GM18868 (cell line): Measurements from ENCODE around the gene C1orf226.

ENCODE experiments used
- ATAC-seq: cut with Tn5 transposase; IDR thresholded peaks from one replicate; pipeline ENCODE4 v1.9.1; 2021; ENCODE audit warnings: mild to moderate bottlenecking, moderate library complexity; ENCODE audit not compliant: unreplicated experiment

Gene C1orf226

DNA sequence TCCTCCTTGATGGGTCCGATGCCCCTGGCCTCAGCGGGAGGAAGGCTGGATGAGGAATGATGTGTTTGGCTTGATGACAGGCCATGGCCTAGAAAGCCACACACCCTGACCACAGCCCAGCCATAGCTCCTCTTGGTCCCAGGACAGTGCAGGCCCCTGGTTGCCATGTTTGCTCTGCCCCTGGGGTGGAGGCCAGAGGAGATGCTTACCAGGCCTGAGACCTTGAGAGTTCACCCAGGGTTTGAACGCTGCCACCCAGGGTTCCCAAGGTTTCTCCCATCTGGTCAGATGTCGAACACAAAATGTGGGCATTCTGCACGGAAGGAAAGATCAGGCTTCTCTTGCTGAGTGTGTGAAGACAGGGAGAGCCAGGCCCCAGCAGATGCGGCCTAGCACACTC lies 2.6 kb downstream of the C1orf226 start:
- no peak for ATAC-seq

DNA sequence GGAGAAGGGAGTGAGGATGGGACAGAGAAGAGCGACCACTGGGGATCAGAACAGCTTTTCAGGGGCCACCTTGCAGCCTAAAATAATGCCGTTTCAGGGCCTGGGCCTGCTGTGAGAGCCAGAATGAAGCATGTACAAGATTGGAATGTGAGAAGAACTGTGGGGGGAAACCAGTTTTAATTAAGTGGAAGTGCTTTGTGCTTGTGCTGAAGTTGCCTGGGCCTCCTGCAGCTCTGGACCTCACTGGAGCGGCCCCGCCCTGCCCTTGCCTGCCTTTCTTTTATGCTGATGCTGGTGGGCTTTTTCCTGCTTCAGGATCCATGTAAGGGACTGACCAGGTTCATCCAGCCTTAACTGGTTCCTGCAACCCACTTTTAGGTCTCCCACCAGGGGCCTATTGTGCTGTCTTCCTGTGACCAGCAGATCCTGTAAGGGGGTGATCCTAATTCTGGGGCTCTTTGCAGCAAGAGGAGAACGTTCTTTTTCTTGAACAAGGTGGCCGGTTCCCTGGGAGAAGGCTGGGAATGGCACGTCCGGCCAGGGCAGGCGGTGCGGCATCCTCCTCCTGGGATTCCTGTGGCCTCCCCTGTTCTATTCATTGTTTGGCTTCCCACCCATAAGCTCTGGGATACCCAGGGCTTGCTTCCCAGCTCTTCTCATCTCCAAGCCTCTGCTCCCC lies 3.2 kb downstream of the C1orf226 start:
- ATAC-seq = no peak

DNA sequence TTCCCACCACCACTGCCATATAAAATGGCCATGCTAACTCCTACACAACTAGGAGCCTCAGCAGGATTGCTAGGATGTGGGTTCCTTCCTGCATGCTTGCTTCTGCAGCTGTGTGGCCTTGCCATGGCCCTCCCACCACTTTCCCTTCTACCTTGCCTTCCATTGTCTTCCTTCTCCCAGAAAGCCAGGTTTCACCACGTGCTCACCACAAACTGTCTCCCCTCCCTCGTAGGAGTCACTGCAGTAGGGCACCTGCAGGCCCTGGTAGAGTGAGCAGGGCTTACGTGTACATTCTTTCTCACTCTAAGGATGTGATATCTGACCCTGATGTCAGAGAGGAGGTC lies 3.7 kb downstream of the C1orf226 start:
- no peak for ATAC-seq

DNA sequence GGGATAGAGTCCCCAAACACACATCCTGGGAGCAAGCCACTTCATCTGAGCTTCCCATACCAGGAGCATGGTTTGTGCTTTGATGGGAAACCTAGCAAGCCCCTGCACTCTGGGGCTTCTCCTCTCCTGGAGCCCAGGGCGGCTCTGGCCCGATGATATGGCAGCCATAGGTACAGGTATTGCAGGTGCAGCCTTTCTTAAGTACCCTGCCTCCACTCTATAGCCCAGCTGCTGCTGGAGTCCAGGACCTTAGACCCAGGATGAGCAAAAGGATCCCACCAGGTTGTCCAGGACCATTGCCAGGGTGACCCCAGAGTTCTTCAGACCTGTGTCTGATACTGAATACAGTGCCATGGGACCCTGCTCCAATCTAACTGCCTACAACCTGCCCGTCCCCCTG lies 4.2 kb downstream of the C1orf226 start:
- ATAC-seq = no peak

DNA sequence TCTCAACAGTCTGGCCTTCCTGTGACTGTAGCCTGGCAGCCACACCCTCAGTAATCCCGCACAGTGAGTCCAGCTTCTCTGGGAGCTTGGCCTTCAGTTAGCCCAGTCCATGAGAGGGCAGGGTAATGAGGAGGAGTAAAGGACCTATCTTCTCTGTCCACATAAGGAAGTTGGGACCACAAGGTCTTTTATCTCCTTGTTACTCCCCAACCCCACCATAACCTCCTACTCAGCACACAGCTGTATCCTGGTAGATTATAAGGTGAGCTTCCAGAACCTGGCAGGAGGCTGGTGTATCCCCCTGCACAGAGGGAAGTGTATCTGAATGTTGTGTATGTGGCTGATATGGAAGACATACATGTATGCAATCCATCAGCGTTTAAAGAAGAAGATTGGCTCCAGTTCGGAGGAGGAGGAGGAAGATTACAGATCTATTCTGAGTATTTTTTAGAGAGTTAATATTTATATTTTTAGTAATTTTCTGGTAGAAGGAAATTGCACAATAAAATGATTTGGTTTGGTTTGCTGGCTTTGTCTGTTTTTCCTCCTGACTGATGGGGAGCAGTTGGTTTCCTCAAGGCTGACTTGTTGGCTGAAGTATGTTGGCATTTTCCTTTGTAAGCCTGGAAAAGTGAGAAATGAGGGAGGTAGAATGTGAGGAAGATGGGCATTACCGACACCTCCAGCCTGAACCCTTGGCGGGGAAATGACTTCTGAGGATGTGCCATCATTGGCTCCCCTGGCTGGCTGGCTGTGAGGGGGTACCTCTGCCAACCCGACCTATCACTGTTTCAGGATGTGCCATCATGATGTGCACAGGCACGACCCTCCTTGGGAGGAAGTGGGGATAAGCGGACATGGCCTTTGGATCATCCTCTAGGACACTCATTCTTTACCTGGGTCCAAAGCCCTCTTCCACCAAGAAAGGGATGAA lies 5.0 kb downstream of the C1orf226 start:
- no peak for ATAC-seq

DNA sequence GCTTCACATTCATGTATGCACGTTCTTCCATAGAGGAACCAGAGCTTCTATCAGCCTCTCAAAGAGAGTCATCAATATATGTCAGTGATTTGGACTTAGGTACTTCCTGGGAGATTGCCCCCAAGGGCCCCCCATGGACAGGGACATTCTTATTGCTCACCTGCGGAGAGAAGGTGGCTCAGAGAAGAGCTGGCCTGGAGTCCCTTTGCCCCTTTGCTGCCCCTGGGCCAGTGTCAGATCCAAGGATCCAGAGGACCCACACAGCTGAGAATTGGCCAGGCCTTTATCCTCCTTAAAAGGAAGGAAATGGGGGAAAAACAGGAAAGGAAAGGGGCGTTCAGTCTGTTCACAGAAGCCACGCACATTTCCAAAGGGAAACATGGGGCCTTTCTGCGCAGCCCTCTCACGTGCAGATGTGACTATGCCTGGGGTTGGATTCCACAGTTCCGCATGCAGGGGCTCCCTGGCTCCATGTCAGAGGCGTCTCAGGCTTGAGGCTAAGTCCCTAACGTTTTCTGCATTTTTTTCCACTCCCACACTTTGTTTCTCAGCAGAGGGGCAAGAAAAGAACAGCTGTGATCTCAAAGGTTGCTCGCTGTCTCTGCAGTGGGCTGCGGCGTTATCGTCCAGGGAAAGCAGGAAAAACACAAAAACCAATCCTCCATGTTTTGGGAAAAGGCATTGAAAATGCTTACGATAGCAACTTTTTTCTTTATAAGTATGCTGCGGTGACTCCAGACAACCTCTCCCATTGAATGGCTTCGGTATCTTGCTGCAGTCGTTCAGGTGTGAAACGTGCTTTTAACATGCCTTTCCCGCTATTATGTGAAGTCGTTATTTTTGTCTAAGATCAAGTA lies 5.9 kb downstream of the C1orf226 start:
- ATAC-seq = no peak

DNA sequence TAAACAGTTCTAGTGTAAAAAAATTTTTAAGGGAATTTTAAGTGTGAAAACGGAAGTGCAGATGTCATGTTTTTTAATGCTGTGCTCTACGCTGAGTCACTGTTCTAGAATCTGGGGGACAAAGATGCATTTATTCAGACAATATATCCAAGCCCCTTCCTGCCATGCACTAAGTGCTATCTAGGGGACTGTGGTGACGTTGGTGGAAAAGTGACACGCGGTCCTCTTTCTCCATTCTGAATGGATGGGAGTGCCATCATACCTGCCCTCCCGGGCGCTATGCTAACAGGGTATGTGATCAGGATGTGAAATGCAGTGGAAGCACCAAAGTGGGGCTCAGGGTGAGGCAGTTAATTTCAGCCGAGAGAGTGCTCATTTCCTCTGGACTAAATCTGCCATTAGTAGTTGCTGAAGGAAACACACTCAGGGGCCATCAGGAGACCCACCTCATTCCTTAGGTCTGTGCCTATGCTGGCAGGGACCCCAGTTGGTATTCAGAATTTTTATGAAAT lies 6.6 kb downstream of the C1orf226 start:
- no peak for ATAC-seq

DNA sequence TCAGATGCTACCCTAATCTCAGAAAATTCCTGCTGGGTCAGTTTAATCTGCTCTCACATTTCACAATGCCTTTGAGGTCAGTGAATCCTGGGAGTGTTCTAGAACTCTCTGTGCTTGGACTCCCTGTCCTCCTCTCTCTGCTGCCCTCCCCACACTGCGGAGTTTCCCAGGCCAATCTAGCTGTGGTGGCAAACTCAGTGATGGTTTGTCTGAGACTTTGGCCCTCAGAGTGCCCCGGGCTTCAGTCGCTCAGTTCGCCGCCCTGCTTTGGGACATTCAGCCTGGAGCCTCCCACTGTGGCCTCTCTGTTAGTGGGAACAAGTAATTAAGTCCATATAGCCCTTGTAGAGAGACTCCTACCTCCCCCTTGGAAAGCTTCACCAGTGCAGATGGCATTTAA lies 7.1 kb downstream of the C1orf226 start:
- no peak for ATAC-seq

DNA sequence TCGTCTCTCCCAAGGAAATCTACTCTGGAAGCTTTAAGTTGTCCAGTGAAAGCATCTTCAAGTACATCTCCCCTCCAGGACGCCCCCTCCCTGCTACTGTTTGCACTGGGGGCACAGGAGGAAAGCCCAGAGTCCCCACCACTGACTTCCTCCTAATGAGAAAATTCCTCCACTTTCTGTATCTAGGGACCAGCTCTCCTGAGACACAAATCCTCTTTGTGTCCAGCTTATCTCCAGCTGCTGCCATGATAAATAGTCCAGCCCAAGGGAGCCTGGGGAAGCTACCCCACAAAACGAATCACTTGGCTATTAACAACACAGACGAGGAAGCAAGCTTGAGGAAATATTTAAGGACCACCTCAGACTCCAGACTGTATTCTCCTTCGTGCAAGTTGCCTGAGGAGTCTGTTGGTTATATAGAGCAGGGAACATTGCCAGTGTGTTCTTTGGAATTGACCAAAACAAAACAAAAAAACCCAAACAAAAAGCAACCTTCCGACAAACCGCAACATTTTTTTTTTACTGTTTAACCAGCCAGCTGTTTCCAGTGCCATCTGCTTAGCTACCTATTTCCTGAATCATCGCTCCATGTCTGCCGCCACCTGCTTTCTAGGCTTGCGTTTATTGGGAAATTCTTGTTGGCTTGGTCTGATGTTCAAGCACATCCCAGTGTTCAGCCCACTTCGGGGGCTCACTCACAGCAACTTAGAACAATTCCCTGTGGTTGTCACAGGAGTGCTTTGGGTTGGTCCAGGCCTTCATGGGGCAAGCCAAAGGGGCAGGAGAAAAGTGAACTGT lies 7.7 kb downstream of the C1orf226 start:
- no peak for ATAC-seq

DNA sequence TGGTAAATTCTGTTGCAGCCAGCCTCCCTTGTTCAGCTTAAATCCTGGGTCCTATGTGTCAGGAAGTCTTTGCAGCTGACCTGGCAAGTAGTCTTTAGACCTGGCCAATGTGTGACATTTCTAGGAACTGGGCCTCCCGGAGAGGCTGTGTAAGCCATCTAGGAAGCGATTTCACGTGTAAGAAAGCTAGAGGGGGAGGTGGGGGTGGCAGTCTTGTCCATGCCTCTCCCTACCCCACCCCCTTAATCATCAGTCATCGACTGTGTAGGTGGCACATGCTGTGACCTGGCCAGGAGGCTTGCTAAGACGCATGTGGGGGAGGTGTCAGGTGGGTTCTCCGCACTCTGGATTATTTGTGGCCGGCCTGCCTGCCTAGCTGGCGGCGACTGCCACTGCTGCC lies 8.4 kb downstream of the C1orf226 start:
- no peak for ATAC-seq

DNA sequence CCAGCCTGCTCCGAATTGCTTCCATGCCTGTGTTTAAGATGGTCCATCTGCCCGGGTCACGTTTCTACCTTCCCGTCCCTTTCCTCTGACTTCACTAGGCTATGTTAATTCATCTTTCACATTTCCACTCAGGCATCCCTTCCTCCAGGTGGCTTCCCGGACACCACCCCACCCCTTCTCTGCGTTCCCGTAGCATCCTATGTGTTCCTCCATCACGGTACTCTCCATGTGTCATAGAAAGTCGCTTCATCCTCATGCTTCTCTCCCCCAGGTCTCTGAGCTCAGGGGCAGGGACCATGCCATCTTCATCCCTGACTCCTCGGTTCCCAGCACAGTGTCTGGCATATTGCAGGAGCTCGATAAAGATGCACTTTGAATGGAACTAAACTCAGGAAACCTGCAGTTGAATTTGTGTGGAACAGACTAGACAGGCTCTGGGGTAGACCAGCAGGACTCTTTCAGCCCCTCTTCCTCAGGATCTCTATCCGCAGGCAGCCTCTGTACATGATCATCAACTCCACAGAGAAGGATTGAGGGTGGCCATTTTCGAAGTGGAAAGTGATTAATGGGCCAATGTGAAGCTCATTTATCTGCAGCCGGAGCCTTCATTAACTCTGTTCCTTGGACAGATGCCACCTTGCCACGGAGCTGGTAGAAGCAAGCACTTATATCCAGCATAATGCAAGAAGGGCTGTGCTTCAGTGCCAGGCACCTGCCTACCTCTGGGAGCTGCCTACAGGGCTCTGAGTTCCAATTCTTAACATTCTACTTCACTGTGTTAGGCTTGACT lies 9.1 kb downstream of the C1orf226 start:
- ATAC-seq = no peak

DNA sequence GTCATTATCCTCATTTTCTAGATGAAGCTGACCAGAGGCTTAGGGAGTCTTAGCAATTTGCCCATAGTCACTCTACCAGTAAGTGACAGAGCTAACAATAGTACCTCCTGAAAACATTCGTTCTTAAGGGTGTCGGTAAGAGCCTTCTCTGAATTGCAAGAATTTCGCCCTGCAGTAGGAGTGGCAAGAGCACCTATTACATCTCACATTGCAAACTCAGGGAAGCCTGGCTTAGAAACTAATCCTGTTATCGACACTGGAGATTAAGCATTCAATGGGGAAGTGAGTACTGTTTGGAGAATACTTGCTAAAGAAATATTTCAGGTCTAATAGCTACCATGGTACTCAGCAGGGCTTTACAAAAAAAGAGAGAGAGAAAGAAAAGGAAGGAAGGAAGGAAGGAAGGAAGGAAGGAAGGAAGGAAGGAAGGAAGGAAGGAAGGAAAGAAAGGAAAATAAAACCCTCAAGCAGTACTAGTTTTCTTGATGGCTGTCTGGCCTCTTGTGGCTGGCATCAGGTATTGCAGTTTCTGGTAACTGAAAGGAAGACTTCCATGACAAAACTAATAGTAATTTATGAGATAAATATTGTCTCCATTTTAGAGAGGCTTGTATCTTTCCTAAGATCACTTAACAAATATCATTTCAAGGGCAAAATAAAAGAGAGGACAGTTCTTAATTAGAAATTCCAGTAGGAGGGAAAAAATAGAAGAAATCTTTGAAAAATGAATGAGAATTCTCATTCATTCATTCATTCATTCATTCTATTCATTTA lies 10.4 kb downstream of the C1orf226 start:
- ATAC-seq = no peak

DNA sequence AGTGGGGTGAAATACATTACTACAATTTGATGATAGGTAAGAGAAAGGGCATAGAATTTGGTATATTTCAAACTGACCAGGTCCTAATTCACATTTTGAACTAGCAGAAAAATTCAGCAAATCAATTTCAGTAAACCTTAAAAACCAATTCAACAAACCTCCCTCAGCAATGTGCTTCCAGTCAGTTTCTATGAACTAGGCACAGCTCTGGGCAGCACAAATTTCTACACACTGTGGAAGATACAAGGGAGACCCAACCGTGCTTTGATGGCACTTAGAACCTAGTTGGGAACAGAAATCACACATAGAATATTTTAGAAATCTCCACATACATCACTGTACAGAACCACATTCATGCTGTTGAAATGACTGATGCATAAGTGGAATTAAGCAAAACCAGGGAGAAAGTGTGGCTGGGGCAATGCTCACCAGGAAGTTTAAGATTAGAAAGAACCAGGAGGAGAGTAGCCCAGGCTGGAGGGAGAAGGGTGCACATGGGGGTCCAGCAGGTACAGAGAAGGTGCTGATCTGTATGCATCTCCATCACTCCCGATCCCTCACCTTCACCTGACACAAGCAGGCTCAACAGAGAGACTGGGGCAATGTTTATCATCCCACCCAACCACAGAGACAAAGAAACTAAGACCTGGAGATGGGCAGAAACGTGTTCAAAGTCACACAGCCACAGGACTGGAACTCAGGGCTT lies 14.8 kb downstream of the C1orf226 start:
- ATAC-seq = no peak

DNA sequence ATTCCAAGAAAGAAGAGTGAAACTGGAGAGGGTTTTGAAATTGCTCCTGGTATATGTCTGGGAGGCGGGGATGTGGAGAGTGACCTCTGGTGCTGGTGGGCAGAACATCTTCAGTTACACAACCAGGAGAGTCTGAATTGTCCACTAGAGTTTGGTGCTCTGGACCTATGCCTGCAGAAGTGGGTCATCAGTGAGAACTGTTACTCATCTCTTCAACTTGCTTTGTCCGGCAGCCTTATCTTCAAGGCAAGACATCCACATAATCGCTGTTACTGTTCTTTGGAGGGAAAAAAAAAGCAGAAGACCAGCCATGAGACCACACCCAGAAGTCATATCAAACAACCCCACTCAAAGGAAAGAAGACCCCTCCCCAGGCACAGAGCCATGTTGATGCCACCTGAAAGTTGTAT lies 15.5 kb downstream of the C1orf226 start:
- ATAC-seq = no peak

DNA sequence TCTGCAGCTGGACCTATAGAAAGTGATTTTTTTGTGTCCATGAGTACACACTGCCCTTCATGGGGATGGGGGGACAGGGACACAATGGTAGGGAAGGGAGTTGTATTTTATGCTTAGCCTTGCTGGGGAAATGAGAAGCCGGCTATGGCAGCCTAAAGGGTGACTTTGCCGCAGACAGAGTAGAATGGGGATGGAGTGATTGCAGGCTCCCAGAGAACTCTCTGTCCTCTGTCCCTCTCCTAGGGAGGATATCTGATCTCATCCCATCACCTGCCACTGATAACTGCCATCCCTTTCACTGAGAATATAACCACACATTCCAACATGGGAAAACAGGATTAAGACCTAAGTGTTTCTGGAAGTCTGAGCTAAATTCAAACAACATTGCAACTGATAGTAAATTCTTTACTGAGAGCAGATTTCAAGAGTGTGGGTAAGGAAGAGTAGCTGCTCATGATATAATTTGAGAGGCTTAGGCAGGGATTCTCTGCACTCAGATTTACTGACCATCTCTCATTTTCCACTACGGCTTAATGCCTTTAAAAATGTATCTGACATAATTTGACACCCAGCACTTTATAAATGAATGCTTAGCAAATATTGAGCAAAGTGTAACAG lies 16.5 kb downstream of the C1orf226 start:
- ATAC-seq = no peak

DNA sequence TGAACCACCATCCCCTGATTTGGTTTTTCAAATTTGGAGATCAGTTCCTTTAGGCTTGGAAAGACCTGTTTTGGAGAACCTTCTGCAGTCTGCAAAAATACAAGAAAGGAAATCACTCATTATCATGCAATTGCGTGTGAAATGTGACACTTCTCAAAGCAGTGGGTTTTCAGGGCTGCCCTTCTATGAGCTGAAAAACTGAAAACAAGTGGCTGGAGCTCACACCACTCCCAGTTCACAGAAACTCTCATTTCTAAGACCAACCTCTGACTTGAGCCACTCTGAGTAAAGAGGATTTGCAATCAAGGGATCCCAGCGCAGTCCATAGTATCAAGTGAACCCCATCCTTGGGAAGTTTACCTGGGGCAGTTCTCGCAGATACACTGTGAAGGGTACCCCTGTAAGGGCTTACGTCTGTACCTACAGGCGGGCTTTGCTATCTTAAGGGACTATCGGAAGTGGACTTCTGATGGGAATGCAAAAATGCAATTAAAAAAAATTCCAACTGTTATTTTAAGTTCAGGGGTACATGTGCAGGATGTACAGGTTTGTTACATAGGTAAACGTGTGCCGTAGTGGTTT lies 17.6 kb downstream of the C1orf226 start:
- ATAC-seq = no peak

DNA sequence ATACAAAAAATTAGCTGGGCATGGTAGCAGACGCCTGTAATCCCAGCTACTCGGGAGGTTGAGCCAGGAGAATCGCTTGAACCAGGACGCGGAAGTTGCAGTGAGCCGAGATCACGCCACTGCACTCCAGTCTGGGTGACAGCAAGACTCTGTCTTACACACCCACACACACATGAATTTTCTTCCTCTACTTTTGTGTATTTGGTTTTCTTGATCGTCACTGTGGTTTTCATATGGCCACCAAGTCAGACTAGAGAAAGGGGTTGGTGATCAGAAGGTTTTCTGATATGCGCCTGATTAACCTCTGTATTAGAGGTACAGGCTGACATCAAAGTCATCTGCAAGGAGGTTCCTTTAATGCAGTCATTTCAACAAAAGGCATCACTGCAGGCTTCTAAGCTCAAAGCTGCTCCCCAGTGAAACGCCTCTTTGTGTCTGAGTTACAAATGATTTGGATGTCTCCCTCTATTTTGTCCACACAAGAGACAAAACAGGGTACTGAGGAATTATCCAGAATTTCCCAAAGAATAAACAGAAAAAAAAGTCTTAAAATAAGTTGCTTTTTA lies 19.3 kb downstream of the C1orf226 start:
- ATAC-seq = no peak
